ENCODE data around the gene NXNL1.
"Not testable (repeated sequence)": the region's sequence is repeated elsewhere in the genome, so short reads cannot be mapped to it uniquely, and the experiment has no call there.

Gene NXNL1

GRCh38 chr19:17479325-17479791 lies 18.6 kb upstream of the NXNL1 start:
- ChIA-PET CTCF (interaction anchor here (0.6 to 1.0 kb wide), 3 partner anchors 14 to 428 kb away, joined by 3 read pairs; no protein-coding TSS in a partner anchor), POLR2A (no interaction called here)
- TF ChIP-seq ZBTB17 (tag by site-specific recombination; IDR thresholded peaks at IDR 0.05) (peak; percentile 77), SP3 (tag by site-specific recombination; IDR thresholded peaks at IDR 0.05) (no peak)
- Histone ChIP-seq H3K4me1 (ENCODE audit: control insufficient read depth, insufficient read depth, low read length) (no peaks in the 10 kb centered on the region), H3K36me3 (ENCODE audit: control insufficient read depth in 2 of 2, insufficient read depth in 1 of 2, low read length in 2 of 2) (no peaks in the 10 kb centered on the region), H3K27ac (ENCODE audit: extremely low read depth, low read depth, low read length) (no peak overlapping the region), H3K4me3 (ENCODE audit: low read depth, low read length) (no peak overlapping the region), H3K9me3 (ENCODE audit: control insufficient read depth, insufficient read depth, low read depth, low read length) (no peaks in the 10 kb centered on the region)

GRCh38 chr19:17475541-17476115 lies 14.9 kb upstream of the NXNL1 start:
- no peak overlapping the region for H3K27ac ChIP-seq (ENCODE audit: extremely low read depth, low read depth, low read length)
- POLR2A ChIA-PET: no interaction called here

GRCh38 chr19:17475011-17475540 lies 14.3 kb upstream of the NXNL1 start:
- H3K4me1 ChIP-seq (ENCODE audit: control insufficient read depth, insufficient read depth, low read length); POLR2A ChIA-PET; H3K27ac ChIP-seq (ENCODE audit: extremely low read depth, low read depth, low read length); H3K36me3 ChIP-seq (ENCODE audit: control insufficient read depth in 2 of 2, insufficient read depth in 1 of 2, low read length in 2 of 2); H3K9me3 ChIP-seq (ENCODE audit: control insufficient read depth, insufficient read depth, low read depth, low read length); H3K4me3 ChIP-seq (ENCODE audit: low read depth, low read length): not testable (repeated sequence)
- CTCF ChIA-PET: interaction anchor here (0.7 to 5.5 kb wide), 2 partner anchors 22 to 317 kb away, joined by 3 to 31 read pairs; no protein-coding TSS in a partner anchor

More at GRCh38 chr19:17475541-17476115, 14.9 kb upstream of the NXNL1 start:
- Histone ChIP-seq H3K36me3 (ENCODE audit: control insufficient read depth in 2 of 2, insufficient read depth in 1 of 2, low read length in 2 of 2) (no peaks in the 10 kb centered on the region), H3K4me3 (ENCODE audit: low read depth, low read length) (no peak overlapping the region), H3K4me1 (ENCODE audit: control insufficient read depth, insufficient read depth, low read length) (0 out of 2 replicates have a peak, but pooled peaks cover 3% of the 10 kb centered on the region), H3K9me3 (ENCODE audit: control insufficient read depth, insufficient read depth, low read depth, low read length) (no peaks in the 10 kb centered on the region)
- CTCF ChIA-PET: interaction anchor here (0.5 to 0.6 kb wide), 2 partner anchors 20 to 470 kb away, joined by 3 to 4 read pairs; no protein-coding TSS in a partner anchor
- TF ChIP-seq SP7 (tag by site-specific recombination; IDR thresholded peaks at IDR 0.05): no peak
- TF ChIP-seq SP3 (tag by site-specific recombination; IDR thresholded peaks at IDR 0.05): no peak
- no peak for TF ChIP-seq ZNF19 (tag by site-specific recombination; IDR thresholded peaks at IDR 0.05; ENCODE audit: low read depth)
- no peak for TF ChIP-seq ZNF350 (tag by site-specific recombination; IDR thresholded peaks at IDR 0.05)
- no peak for TF ChIP-seq ZNF544 (tag by site-specific recombination; IDR thresholded peaks at IDR 0.05)
- TF ChIP-seq ZNF148 (tag by site-specific recombination; IDR thresholded peaks at IDR 0.05; ENCODE audit: borderline replicate concordance): no peak
- no peak for TF ChIP-seq ZNF274 (IDR thresholded peaks at IDR 0.05; ENCODE audit: low read length)
- no peak for TF ChIP-seq ZNF274 (tag by site-specific recombination; IDR thresholded peaks at IDR 0.05; ENCODE audit: borderline replicate concordance)
- TF ChIP-seq ZBTB21 (tag by site-specific recombination; IDR thresholded peaks at IDR 0.05): no peak

GRCh38 chr19:17473041-17473440 lies 12.3 kb upstream of the NXNL1 start:
- Histone ChIP-seq H3K36me3 (ENCODE audit: control insufficient read depth in 2 of 2, insufficient read depth in 1 of 2, low read length in 2 of 2) (no peaks in the 10 kb centered on the region), H3K9me3 (ENCODE audit: control insufficient read depth, insufficient read depth, low read depth, low read length) (no peaks in the 10 kb centered on the region), H3K4me1 (ENCODE audit: control insufficient read depth, insufficient read depth, low read length) (0 out of 2 replicates have a peak, but pooled peaks cover 6% of the 10 kb centered on the region), H3K4me3 (ENCODE audit: low read depth, low read length) (no peak overlapping the region), H3K27ac (ENCODE audit: extremely low read depth, low read depth, low read length) (no peak overlapping the region)
- ChIA-PET POLR2A (no interaction called here), CTCF (interaction anchor here (0.6 to 5.5 kb wide), 2 partner anchors 24 to 311 kb away, joined by 3 to 31 read pairs; no protein-coding TSS in a partner anchor)
- TF ChIP-seq ZNF501 (tag by site-specific recombination; IDR thresholded peaks at IDR 0.05) (no peak), ZNF423 (tag by site-specific recombination; IDR thresholded peaks at IDR 0.05) (no peak), ZNF18 (tag by site-specific recombination; IDR thresholded peaks at IDR 0.05) (no peak), WT1 (tag by site-specific recombination; IDR thresholded peaks at IDR 0.05) (no peak), SP7 (tag by site-specific recombination; IDR thresholded peaks at IDR 0.05) (no peak)

All from HEK293 (cell line).